Caco-2 (cell line): ENCODE data around the gene MZB1. TPM values are rescaled to one million over a fixed set of nuclear protein-coding genes. Genes with fewer than 3 reads are reported as not detected.

Experiments used
- Bru-seq: library from RNA; stranded (reverse); fragments of 400-500 nt; gene quantifications from one replicate; lab custom pipeline; 2021; lab: Mats Ljungman, UMichigan
- BruChase-seq, 2 experiments: library from RNA; stranded (reverse); fragments of 400-500 nt; gene quantifications; one replicate each; lab custom pipeline; 2021; lab: Mats Ljungman, UMichigan
- BruUV-seq: library from RNA; stranded (reverse); fragments of 400-500 nt; replicated peaks from 2 replicates; lab custom pipeline; 2021; lab: Mats Ljungman, UMichigan
- CTCF ChIA-PET: fragments of 300-600 bp; sonication (Branson Sonifier 250); formaldehyde crosslinking; loops from one replicate; lab custom pipeline; 2022; ENCODE audit warnings: antibody characterized with exemption; lab: Charles Lee
- POLR2A ChIA-PET: fragments of 300-600 bp; sonication (Branson Sonifier 250); formaldehyde crosslinking; loops from one replicate; lab custom pipeline; 2022; ENCODE audit warnings: antibody characterized with exemption; lab: Charles Lee
- DNase-seq, 2 experiments: peaks; one replicate each; pipeline versions ENCODE4 v3.0.0 to v3.0.0-alpha.2; 2020 to 2022
- H3K27me3 ChIP-seq: replicated peaks from 2 replicates; pipeline ENCODE4 v1.6.0; 2011; ENCODE audit warnings: low read length; ENCODE audit not compliant: control insufficient read depth, insufficient read depth
- H3K36me3 ChIP-seq: 2 replicates; pipeline ENCODE4 v1.5.1; 2011; ENCODE audit warnings: low read length; ENCODE audit not compliant: control insufficient read depth, insufficient read depth
- H3K4me1 ChIP-seq: fragments of 250-450 bp; sonication (Bioruptor Pico); 2 replicates; pipeline ENCODE4 v1.5.1; 2020; ENCODE audit warnings: mild to moderate bottlenecking
- H3K4me3 ChIP-seq: 2 replicates; pipeline ENCODE4 v1.5.1; 2011; ENCODE audit warnings: low read depth, mild to moderate bottlenecking, control low read depth, low read length
- H3K9me3 ChIP-seq: fragments of 250-450 bp; sonication (Bioruptor Pico); 2 replicates; pipeline ENCODE4 v1.5.1; 2020; ENCODE audit warnings: mild to moderate bottlenecking, moderate library complexity
- H3K27ac Mint-ChIP-seq: one replicate; pipeline ENCODE4 v1.8.0; 2022; ENCODE audit warnings: mixed read lengths; ENCODE audit not compliant: unreplicated experiment
- H3K27me3 Mint-ChIP-seq: one replicate; pipeline ENCODE4 v1.8.0; 2022; ENCODE audit warnings: mixed read lengths; ENCODE audit not compliant: insufficient read depth, unreplicated experiment
- H3K36me3 Mint-ChIP-seq: one replicate; pipeline ENCODE4 v1.8.0; 2022; ENCODE audit warnings: mild to moderate bottlenecking, mixed read lengths; ENCODE audit not compliant: insufficient read depth, unreplicated experiment
- H3K4me1 Mint-ChIP-seq: one replicate; pipeline ENCODE4 v1.8.0; 2022; ENCODE audit warnings: low read depth, mixed read lengths; ENCODE audit not compliant: unreplicated experiment
- H3K4me3 Mint-ChIP-seq: one replicate; pipeline ENCODE4 v1.8.0; 2022; ENCODE audit warnings: mild to moderate bottlenecking, moderate library complexity, mixed read lengths; ENCODE audit not compliant: unreplicated experiment
- H3K9me3 Mint-ChIP-seq: one replicate; pipeline ENCODE4 v1.8.0; 2022; ENCODE audit warnings: mixed read lengths; ENCODE audit not compliant: unreplicated experiment
- CTCF ChIP-seq, 2 experiments: fragments of 200-600 bp in 1 of 2; IDR thresholded peaks; 1 replicate in 1 of 2; 2 replicates in 1 of 2; pipeline versions ENCODE4 v1.5.1 to v1.8.0; 2011 to 2022; ENCODE audit warnings: antibody characterized with exemption in 1 of 2, control low read depth in 1 of 2, inconsistent platforms in 1 of 2, low read depth in 1 of 2, low read length in 1 of 2, mild to moderate bottlenecking in 1 of 2, moderate library complexity in 1 of 2; ENCODE audit not compliant: insufficient read depth in 1 of 2, severe bottlenecking in 1 of 2, unreplicated experiment in 1 of 2
- intact Hi-C: fragments of 100-400 bp; cut with micrococcal nuclease; formaldehyde crosslinking; loops from one replicate; pipeline ENCODE4 v1.10.0; 2022; ENCODE audit not compliant: unreplicated experiment
- long read RNA-seq: library from polyadenylated mRNA; stranded (forward); transcript quantifications from one replicate; pipeline ENCODE4 v2.0.0, GENCODE V29; 2022
- total RNA-seq: library from RNA; stranded (reverse); gene quantifications from 2 replicates; pipeline ENCODE4 v1.2.3, GENCODE V29; 2022

MZB1 gene, protein sequence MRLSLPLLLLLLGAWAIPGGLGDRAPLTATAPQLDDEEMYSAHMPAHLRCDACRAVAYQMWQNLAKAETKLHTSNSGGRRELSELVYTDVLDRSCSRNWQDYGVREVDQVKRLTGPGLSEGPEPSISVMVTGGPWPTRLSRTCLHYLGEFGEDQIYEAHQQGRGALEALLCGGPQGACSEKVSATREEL
- total RNA-seq (not detected in 2 replicates), Bru-seq, nascent RNA (percentile 30 among the genes with signal in this experiment), BruChase-seq, experiment 1, labeled RNA remaining after a 2-hour chase (percentile 30 among the genes with signal in this experiment), BruChase-seq, experiment 2, labeled RNA remaining after a 6-hour chase (percentile 34 among the genes with signal in this experiment)
- long read RNA-seq: 0 reads

DNA sequence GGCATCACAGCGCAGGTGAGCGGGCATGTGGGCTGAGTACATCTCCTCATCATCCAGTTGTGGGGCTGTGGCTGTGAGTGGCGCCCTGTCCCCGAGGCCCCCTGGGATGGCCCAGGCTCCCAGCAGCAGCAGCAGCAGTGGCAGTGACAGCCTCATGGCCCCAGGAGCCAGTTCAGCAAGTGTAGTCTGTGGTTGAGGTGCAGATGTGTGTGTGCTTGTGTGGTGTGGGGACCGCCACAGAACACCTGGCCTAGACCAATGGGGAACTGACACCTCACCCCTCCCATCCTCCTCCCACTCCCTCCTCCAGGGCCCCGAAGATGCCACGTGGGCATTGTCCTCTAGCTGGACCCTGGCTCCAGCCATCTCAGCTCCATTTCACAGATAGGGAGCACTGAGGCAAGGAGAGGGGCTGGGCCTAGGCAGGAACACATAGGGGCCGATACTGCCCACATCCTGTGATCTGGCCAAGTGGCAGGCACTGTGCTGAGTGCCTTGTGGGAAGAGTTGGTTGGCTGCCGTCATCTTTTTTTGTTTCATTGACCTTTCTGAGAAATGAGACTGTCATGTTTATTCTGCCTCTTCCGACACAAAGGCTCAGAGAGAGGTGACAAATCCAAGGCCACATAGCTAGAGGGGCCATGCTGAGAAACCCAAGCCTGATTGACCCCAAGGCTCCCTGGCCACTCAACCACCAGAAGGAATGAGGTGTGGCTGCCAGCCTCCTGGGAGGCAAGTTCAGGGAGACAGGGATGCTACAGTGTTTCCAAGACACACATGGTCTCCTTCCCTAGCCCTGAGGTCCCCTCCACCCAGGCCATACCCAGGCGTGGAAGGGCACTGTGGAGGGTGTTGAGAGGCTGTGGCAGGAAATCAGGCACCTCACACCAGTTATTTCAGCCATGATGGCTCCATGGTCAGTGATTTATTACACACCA is at the start of gene MZB1:
Gene MZB1, minus strand, starts transcription at position 213 of the 938 bp plus-strand sequence. Its CDS starts 57 bp downstream, at position 156.
- Histone ChIP-seq H3K9me3 (no peaks in the 10 kb centered on the region), H3K4me3 (no peak within 1 kb of the TSS), H3K27me3 (no peaks in the 10 kb centered on the region), H3K36me3 (no peaks in the 10 kb centered on the region), H3K4me1 (peaks cover 33% of the 10 kb centered on the region)
- BruUV-seq: no TSS peak
- TF ChIP-seq CTCF (IDR thresholded peaks at IDR 0.05; ENCODE audit: insufficient read depth in 1 of 2, low read depth in 1 of 2, low read length in 1 of 2, severe bottlenecking in 1 of 2, unreplicated experiment in 1 of 2): no peak
- no peaks in the 10 kb centered on the region for H3K9me3 Mint-ChIP-seq
- no peak for DNase-seq
- no peaks in the 10 kb centered on the region for H3K27me3 Mint-ChIP-seq
- no peak within 1 kb of the TSS for H3K27ac Mint-ChIP-seq
- intact Hi-C loops: no loop called here
- peaks cover 14% of the 10 kb centered on the region for H3K4me1 Mint-ChIP-seq
- CTCF ChIA-PET: interaction anchor here (1.4 kb wide), 1 partner anchor 48 kb away, joined by 6 read pairs; the partner anchor contains the start of gene PAIP2
- no peak within 1 kb of the TSS for H3K4me3 Mint-ChIP-seq
- POLR2A ChIA-PET: no interaction called here
- H3K36me3 Mint-ChIP-seq: peaks cover 14% of the 10 kb centered on the region

GRCh38 chr5:139439013-139439903 is 49.5 kb upstream of the MZB1 start, which contains the start of gene DNAJC18:
DNAJC18 (minus strand) TSS chr5:139439525; CDS start chr5:139439445, 80 bp downstream.
- intact Hi-C loops: loop anchor here (1.0 to 5.0 kb wide), 4 partner anchors 20 to 123 kb away; partner anchors contain the start of genes SPATA24 and UBE2D2

More at GRCh38 chr5:139439013-139439903, 49.5 kb upstream of the MZB1 start, which contains the start of gene DNAJC18:
- no peaks in the 10 kb centered on the region for H3K27me3 Mint-ChIP-seq
- POLR2A ChIA-PET: interaction anchor here (0.6 to 1.4 kb wide), 11 partner anchors 9 to 1107 kb away, joined by 3 to 8 read pairs (median 4); partner anchors contain the start of genes PAIP2 and SPATA24
- no TSS peak for BruUV-seq
- DNase-seq: peak; percentile 94
- Histone ChIP-seq H3K4me3 (peak within 1 kb of the TSS; percentile 94), H3K36me3 (no peaks in the 10 kb centered on the region), H3K9me3 (no peaks in the 10 kb centered on the region), H3K4me1 (peaks cover 22% of the 10 kb centered on the region), H3K27me3 (no peaks in the 10 kb centered on the region)
- CTCF ChIA-PET: interaction anchor here (0.5 to 1.4 kb wide), 7 partner anchors 9 to 324 kb away, joined by 3 to 9 read pairs (median 4); no protein-coding TSS in a partner anchor
- H3K4me3 Mint-ChIP-seq: peak within 1 kb of the TSS; percentile 99
- peaks cover 21% of the 10 kb centered on the region for H3K4me1 Mint-ChIP-seq
- no peak for TF ChIP-seq CTCF (IDR thresholded peaks at IDR 0.05; ENCODE audit: insufficient read depth in 1 of 2, low read depth in 1 of 2, low read length in 1 of 2, severe bottlenecking in 1 of 2, unreplicated experiment in 1 of 2)
- H3K9me3 Mint-ChIP-seq: no peaks in the 10 kb centered on the region
- peaks cover 6% of the 10 kb centered on the region for H3K36me3 Mint-ChIP-seq
- peak within 1 kb of the TSS; percentile 96 for H3K27ac Mint-ChIP-seq
